PFSK-1 (cell line): ENCODE data around the gene CELA2A.

Experiments
- FOXP2 ChIP-seq: optimal IDR thresholded peaks from 2 replicates; pipeline ENCODE3; 2011; ENCODE audit warnings: borderline replicate concordance, control low read depth, inconsistent platforms; ENCODE audit not compliant: insufficient read depth; ENCODE audit errors: extremely low read length, extremely low read depth
- POLR2AphosphoS5 ChIP-seq: IDR thresholded peaks from 2 replicates; pipeline ENCODE4 v1.6.1; 2012; ENCODE audit warnings: low read depth, mild to moderate bottlenecking, control low read depth, low read length, moderate library complexity
- REST ChIP-seq, 2 experiments: IDR thresholded peaks; 2 replicates each; pipeline versions ENCODE4 v1.6.1 to v1.8.0; 2011 to 2012; ENCODE audit warnings: low read depth in 2 of 2, low read length in 2 of 2, control low read depth in 1 of 2, inconsistent platforms in 1 of 2, mild to moderate bottlenecking in 1 of 2, moderate library complexity in 1 of 2; ENCODE audit not compliant: insufficient read depth in 1 of 2
- SIN3A ChIP-seq: IDR thresholded peaks from 2 replicates; pipeline ENCODE4 v1.6.1; 2012; ENCODE audit warnings: mild to moderate bottlenecking, low read length, moderate library complexity, borderline replicate concordance; ENCODE audit not compliant: insufficient read depth
- TAF1 ChIP-seq: IDR thresholded peaks from 2 replicates; pipeline ENCODE4 v1.6.1; 2012; ENCODE audit warnings: low read length, control low read depth, borderline replicate concordance; ENCODE audit not compliant: insufficient read depth

Gene CELA2A

DNA sequence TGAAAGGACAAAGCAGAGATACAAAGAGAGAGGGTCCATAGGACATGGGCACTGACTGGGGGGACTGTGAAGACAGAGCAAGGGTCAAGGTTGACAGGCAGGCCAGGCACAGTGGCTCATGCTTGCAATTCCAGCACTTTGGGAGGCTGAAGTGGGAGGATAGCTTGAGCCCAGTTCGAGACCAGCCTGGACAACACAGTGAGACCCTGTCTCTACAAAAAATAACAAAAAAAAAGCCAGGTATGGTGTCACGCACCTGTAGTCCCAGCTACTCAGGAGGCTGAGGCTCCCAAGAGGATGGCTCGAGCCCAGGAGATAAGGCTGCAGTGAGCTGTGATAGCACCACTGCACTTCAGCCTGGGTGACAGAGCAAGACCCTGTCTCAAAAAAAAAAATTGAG lies 63.1 kb downstream of the CELA2A start:
- TF ChIP-seq POLR2AphosphoS5 (no peak), FOXP2 (no peak), SIN3A (no peak), TAF1 (no peak), REST (IDR thresholded peaks at IDR 0.05; ENCODE audit: insufficient read depth in 1 of 2, low read depth in 2 of 2, low read length in 2 of 2) (no peak)
